Heart left ventricle (tissue), 16 donors: Measurements from ENCODE around the gene TOGARAM2. TPM values are rescaled to one million over a fixed set of nuclear protein-coding genes. Genes with fewer than 3 reads are reported as not detected.

Experiments used
- ATAC-seq, 4 donors: fragments of 200-7000 bp; cut with Tn5 transposase; one replicate each; pipeline ENCODE4 v1.9.1; 2020 to 2022; ENCODE audit warnings: moderate library complexity in 4 of 4, mild to moderate bottlenecking in 3 of 4, moderate number of reproducible peaks in 1 of 4
- DNase-seq, 5 donors: peaks; one replicate each; pipeline ENCODE4 v3.0.0-alpha.2; 2020
- H3K27ac ChIP-seq, 12 donors: fragments of 200-600 bp; sonication (generic) in 4 of 12; one replicate each; pipeline versions ENCODE4 v1.5.0 to v1.8.0; 2016 to 2022; ENCODE audit warnings: mild to moderate bottlenecking in 2 of 12
- H3K27me3 ChIP-seq, 9 donors: fragments of 200-600 bp; sonication (generic) in 2 of 9; one replicate each; pipeline versions ENCODE4 v1.5.1 to v1.8.0; 2016 to 2022; ENCODE audit warnings: mild to moderate bottlenecking in 3 of 9
- H3K36me3 ChIP-seq, 9 donors: fragments of 200-600 bp; sonication (generic) in 2 of 9; one replicate each; pipeline versions ENCODE4 v1.5.0 to v1.8.0; 2018 to 2022; ENCODE audit warnings: mild to moderate bottlenecking in 2 of 9
- H3K4me1 ChIP-seq, 12 donors: fragments of 200-600 bp; sonication (generic) in 4 of 12; one replicate each; pipeline versions ENCODE4 v1.5.0 to v1.8.0; 2016 to 2022; ENCODE audit warnings: mild to moderate bottlenecking in 3 of 12
- H3K4me3 ChIP-seq, 12 donors: fragments of 200-600 bp; sonication (generic) in 4 of 12; one replicate each; pipeline versions ENCODE4 v1.5.0 to v1.8.0; 2017 to 2022; ENCODE audit warnings: mild to moderate bottlenecking in 9 of 12, moderate library complexity in 4 of 12
- H3K9me3 ChIP-seq, 12 donors: fragments of 200-600 bp; sonication (generic) in 4 of 12; one replicate each; pipeline versions ENCODE4 v1.5.0 to v1.8.0; 2016 to 2022; ENCODE audit warnings: mild to moderate bottlenecking in 1 of 12
- CTCF ChIP-seq, 12 donors: fragments of 200-600 bp; sonication (generic) in 4 of 12; IDR thresholded peaks; one replicate each; pipeline versions ENCODE4 v1.5.0 to v1.8.0; 2018 to 2022; ENCODE audit warnings: antibody characterized with exemption in 12 of 12, mild to moderate bottlenecking in 5 of 12
- POLR2A ChIP-seq, 2 donors: fragments of 450-650 bp; IDR thresholded peaks; one replicate each; pipeline ENCODE4 v1.6.1; 2017; ENCODE audit warnings: antibody characterized with exemption in 2 of 2, mild to moderate bottlenecking in 2 of 2, moderate library complexity in 2 of 2
- WGBS, 4 donors: extraction: QIAGEN DNeasy Blood & Tissue Kit in 2 of 4; methylation state at CpG; one replicate each; pipeline versions ENCODE4 v1.1.5 to v1.1.7; 2013 to 2018; 5-methylcytosine and 5-hydroxymethylcytosine counted together
- intact Hi-C, 10 donors: fragments of 100-400 bp; cut with DNase I; formaldehyde crosslinking; loops; one replicate each; pipeline versions ENCODE4 v1.11.1 to v1.14.2; 2022
- polyA plus RNA-seq, 2 donors: library from polyadenylated mRNA; stranded (reverse); fragments of 200-250 nt; gene quantifications; one replicate each; pipeline ENCODE4 v1.2.3, GENCODE V29; 2013
- total RNA-seq, 9 donors: library from RNA; depleted of rRNA in 2 of 9; stranded (reverse); fragments of >200 nt in 2 of 9; fragmentation: NEBNext Ultra II Directional in 3 of 9; extraction: Animal tissue kit (Norgen Biotek cat#: 25700) in 3 of 9; gene quantifications; one replicate each; pipeline versions ENCODE4 v1.1.0 to v1.2.4, GENCODE V29; 2016 to 2023
- donor health status: ischemic (EF 13 %, LVEDD 7.1; RV severe dilation, severe dysfunction).
- donor health status: healthy with polysubstance abuse.
- donor health status: DM: no; HTN: yes; CAD: no.
- donor health status: DM: no; HTN: no; CAD: no.
- donor health status: ischemic (EF 25% LVEDD 6.9; RV normal size, moderate dysfunction).
- donor health status: ischemic (EF 25% LVEDD 5.7; RV mildly dilated, moderate dysfunction).
- donor health status: healthy.
- donor health status: DM: yes; HTN: yes; CAD: no.
- donor health status: ischemic (EF 35%, LVEDD 5.7; RV mildly dilated, moderate dysfunction).
- donor health status: nonischemic (EF 11% LVEDD 7.7; RV severe dilation, severe dysfunction).
- donor health status: DM: yes; HTN: yes; CAD: no.
- donor health status: PGD.
- donor health status: ischemic (EF 29% LVEDD 5.4; RV normal size, mild dysfunction).
- donor health status: nonischemic (EF 23%, LVEDD 6.1; RV moderate dilation, normal function).

TOGARAM2 gene
- total and polyA plus RNA-seq, 11 donors: 0.24 to 23.9 (median 6.2) TPM

GRCh38 chr2:29072251-29072650 lies 91.2 kb downstream of the TOGARAM2 start:
- Histone ChIP-seq H3K4me1 (peaks cover 0 to 21% (median 0%) of the 10 kb centered on the region in 12 donors), H3K27me3 (no peaks in the 10 kb centered on the region), H3K4me3 (no peak overlapping the region), H3K9me3 (no peaks in the 10 kb centered on the region), H3K36me3 (no peaks in the 10 kb centered on the region), H3K27ac (no peak overlapping the region)
- DNase-seq: no peak
- 81 to 92% (median 89%) methylated on average over 8 of the region's 8 CpGs for whole genome bisulfite sequencing, 4 donors
- intact Hi-C loops: loop anchor here in 2 of 10 donors (5.0 kb wide), 2 partner anchors 40 to 45 kb away; partner anchors contain the start of gene CLIP4 (in 1 of the 2)
- no peak for TF ChIP-seq CTCF (IDR thresholded peaks at IDR 0.05)
- TF ChIP-seq POLR2A (IDR thresholded peaks at IDR 0.05): no peak
- ATAC-seq: no peak

- Histone ChIP-seq H3K4me1 (peaks cover 0 to 21% (median 0%) of the 10 kb centered on the region in 12 donors), H3K27me3 (no peaks in the 10 kb centered on the region), H3K36me3 (no peaks in the 10 kb centered on the region), H3K9me3 (peaks cover 0 to 7% (median 0%) of the 10 kb centered on the region in 12 donors), H3K4me3 (no peak overlapping the region), H3K27ac (peak overlapping the region in 2 of 12 donors; percentile 62 to 65)
- 79 to 88% (median 84%) methylated on average over 12 of the region's 12 CpGs for WGBS, 4 donors
- no peak for TF ChIP-seq CTCF (IDR thresholded peaks at IDR 0.05)
- TF ChIP-seq POLR2A (IDR thresholded peaks at IDR 0.05): no peak
- DNase-seq (no peak), ATAC-seq (no peak)
- intact Hi-C loops: loop anchor here in 2 of 10 donors (5.0 kb wide), 2 partner anchors 39 to 44 kb away; partner anchors contain the start of gene CLIP4 (in 1 of the 2)
Measured at GRCh38 chr2:29072971-29073725, 92.0 kb downstream of the TOGARAM2 start.

GRCh38 chr2:29073933-29074332 lies 92.8 kb downstream of the TOGARAM2 start:
- ATAC-seq (peak in 1 of 4 donors; percentile 24), DNase-seq (no peak)
- Histone ChIP-seq H3K36me3 (no peaks in the 10 kb centered on the region), H3K27ac (peak overlapping the region in 9 of 12 donors; percentile 14 to 70 (median 49)), H3K9me3 (peaks cover 0 to 14% (median 0%) of the 10 kb centered on the region in 12 donors), H3K4me1 (peaks cover 0 to 21% (median 0%) of the 10 kb centered on the region in 12 donors), H3K4me3 (no peak overlapping the region), H3K27me3 (no peaks in the 10 kb centered on the region)
- TF ChIP-seq POLR2A (IDR thresholded peaks at IDR 0.05) (no peak), CTCF (IDR thresholded peaks at IDR 0.05) (no peak)
- intact Hi-C loops: loop anchor here in 2 of 10 donors (5.0 kb wide), 2 partner anchors 38 to 43 kb away; partner anchors contain the start of gene CLIP4 (in 1 of the 2)
- WGBS, 4 donors: 41 to 57% (median 54%) methylated on average over 4 of the region's 4 CpGs

- TF ChIP-seq CTCF (IDR thresholded peaks at IDR 0.05): no peak
- no peak for TF ChIP-seq POLR2A (IDR thresholded peaks at IDR 0.05)
- peak; percentile 77 to 85 (median 83) for ATAC-seq
Measured at GRCh38 chr2:29074411-29074810, 93.3 kb downstream of the TOGARAM2 start, which contains the start of gene PCARE. PCARE (minus strand) TSS chr2:29074523; CDS start chr2:29074261, 262 bp downstream.

More at GRCh38 chr2:29074411-29074810, 93.3 kb downstream of the TOGARAM2 start, which contains the start of gene PCARE:
- peak within 1 kb of the TSS in 10 of 12 donors; percentile 14 to 70 (median 48) for H3K27ac ChIP-seq
- no peaks in the 10 kb centered on the region for H3K27me3 ChIP-seq
- peaks cover 0 to 19% (median 3%) of the 10 kb centered on the region in 12 donors for H3K9me3 ChIP-seq
- 47 to 54% (median 53%) methylated on average over 8 of the region's 8 CpGs for WGBS, 4 donors
- H3K36me3 ChIP-seq: no peaks in the 10 kb centered on the region
- intact Hi-C loops: loop anchor here in 2 of 10 donors (5.0 kb wide), 2 partner anchors 38 to 43 kb away; partner anchors contain the start of gene CLIP4 (in 1 of the 2)
- no peak for DNase-seq
- no peak within 1 kb of the TSS for H3K4me3 ChIP-seq
- H3K4me1 ChIP-seq: peaks cover 0 to 21% (median 0%) of the 10 kb centered on the region in 12 donors
